IMR-90 (cell line): ENCODE measurements around the gene PLCG2. TPM values are rescaled to one million over a fixed set of nuclear protein-coding genes. Genes with fewer than 3 reads are reported as not detected.

Source experiments
- ATAC-seq: fragments of 200-7000 bp; cut with Tn5 transposase; 2 replicates; pipeline ENCODE4 v1.9.1; 2020; ENCODE audit warnings: low read depth, mild to moderate bottlenecking, moderate library complexity
- BruUV-seq: library from RNA; stranded (reverse); fragments of 400-500 nt; replicated peaks from 2 replicates; lab custom pipeline; 2021; lab: Mats Ljungman, UMichigan
- CTCF ChIA-PET: fragments of 300-600 bp; formaldehyde crosslinking; extraction: SDS; loops from one replicate; lab custom pipeline; 2021; ENCODE audit warnings: antibody characterized with exemption; lab: Yijun Ruan, JAX
- POLR2A ChIA-PET: fragments of 300-600 bp; sonication (Branson Sonifier 250); formaldehyde crosslinking; loops from one replicate; lab custom pipeline; 2022; ENCODE audit warnings: antibody characterized with exemption; ENCODE audit not compliant: unreplicated experiment; lab: Charles Lee
- DNase-seq: peaks from one replicate; pipeline ENCODE4 v3.0.0; 2013
- H2AFZ ChIP-seq: replicated peaks from 2 replicates; pipeline ENCODE3; 2013; ENCODE audit warnings: low read length, mild to moderate bottlenecking; ENCODE audit not compliant: poor library complexity
- H2AK5ac ChIP-seq: 2 replicates; pipeline ENCODE4 v1.6.1; 2013; ENCODE audit warnings: low read depth, low read length, inconsistent platforms
- H2AK9ac ChIP-seq: replicated peaks from 2 replicates; pipeline ENCODE3; 2013; ENCODE audit warnings: mild to moderate bottlenecking, low read depth, low read length, moderate library complexity; ENCODE audit not compliant: poor library complexity
- H2BK120ac ChIP-seq: 2 replicates; pipeline ENCODE4 v1.6.1; 2013; ENCODE audit warnings: low read depth, low read length, inconsistent platforms
- H2BK15ac ChIP-seq: 3 replicates; pipeline ENCODE4 v1.6.1; 2013; ENCODE audit warnings: low read depth, low read length, inconsistent platforms
- H2BK20ac ChIP-seq: 2 replicates; pipeline ENCODE4 v1.6.1; 2013; ENCODE audit warnings: low read depth, mild to moderate bottlenecking, inconsistent platforms, low read length, moderate library complexity
- H2BK5ac ChIP-seq: 2 replicates; pipeline ENCODE4 v1.6.1; 2013; ENCODE audit warnings: mild to moderate bottlenecking, low read depth, low read length, inconsistent platforms; ENCODE audit not compliant: poor library complexity, severe bottlenecking
- H3K14ac ChIP-seq: replicated peaks from 2 replicates; pipeline ENCODE4 v1.6.1; 2013; ENCODE audit warnings: low read depth, low read length, inconsistent platforms
- H3K18ac ChIP-seq: 2 replicates; pipeline ENCODE4 v1.6.1; 2013; ENCODE audit warnings: low read depth, low read length, control low read depth
- H3K23ac ChIP-seq: 2 replicates; pipeline ENCODE4 v1.6.1; 2013; ENCODE audit warnings: low read depth, low read length, inconsistent platforms
- H3K27ac ChIP-seq: 2 replicates; pipeline ENCODE4 v1.5.1; 2013; ENCODE audit warnings: mild to moderate bottlenecking, control low read depth, low read length; ENCODE audit not compliant: insufficient read depth
- H3K27me3 ChIP-seq: 2 replicates; pipeline ENCODE4 v1.6.1; 2013; ENCODE audit warnings: low read length; ENCODE audit not compliant: control insufficient read depth, insufficient read depth
- H3K36me3 ChIP-seq: 2 replicates; pipeline ENCODE4 v1.6.1; 2013; ENCODE audit warnings: low read length, mixed read lengths; ENCODE audit not compliant: control insufficient read depth, insufficient read depth
- H3K4ac ChIP-seq: 2 replicates; pipeline ENCODE4 v1.6.1; 2013; ENCODE audit warnings: low read depth, low read length, inconsistent platforms
- H3K4me1 ChIP-seq: 2 replicates; pipeline ENCODE4 v1.6.1; 2013; ENCODE audit warnings: low read length, mixed read lengths; ENCODE audit not compliant: control insufficient read depth, insufficient read depth
- H3K4me2 ChIP-seq: 2 replicates; pipeline ENCODE4 v1.6.1; 2013; ENCODE audit warnings: low read depth, mild to moderate bottlenecking, control low read depth, low read length, moderate library complexity
- H3K4me3 ChIP-seq: 2 replicates; pipeline ENCODE4 v1.5.1; 2013; ENCODE audit warnings: low read depth, mild to moderate bottlenecking, control low read depth, low read length, moderate library complexity; ENCODE audit not compliant: insufficient read depth
- H3K56ac ChIP-seq: 2 replicates; pipeline ENCODE4 v1.6.1; 2013; ENCODE audit warnings: low read length, inconsistent platforms; ENCODE audit not compliant: insufficient read depth; ENCODE audit errors: extremely low read depth
- H3K79me1 ChIP-seq, 2 experiments: 2 replicates each; pipeline ENCODE4 v1.6.1; 2013; ENCODE audit warnings: low read length in 2 of 2, inconsistent platforms in 1 of 2, low read depth in 1 of 2
- H3K9ac ChIP-seq: 2 replicates; pipeline ENCODE4 v1.6.1; 2013; ENCODE audit warnings: low read depth, low read length, control low read depth
- H3K9me1 ChIP-seq: 2 replicates; pipeline ENCODE4 v1.6.1; 2013; ENCODE audit warnings: low read length, inconsistent platforms; ENCODE audit not compliant: insufficient read depth
- H3K9me3 ChIP-seq: 2 replicates; pipeline ENCODE4 v1.6.1; 2013; ENCODE audit warnings: low read length; ENCODE audit not compliant: control insufficient read depth, insufficient read depth
- H4K20me1 ChIP-seq: 2 replicates; pipeline ENCODE4 v1.6.1; 2013; ENCODE audit warnings: low read length, inconsistent platforms; ENCODE audit not compliant: insufficient read depth
- H4K5ac ChIP-seq: 2 replicates; pipeline ENCODE4 v1.6.1; 2013; ENCODE audit warnings: mild to moderate bottlenecking, low read depth, low read length, control low read depth
- H4K8ac ChIP-seq, 2 experiments: 2 replicates each; pipeline ENCODE4 v1.6.1; 2013; ENCODE audit warnings: low read depth in 2 of 2, low read length in 2 of 2, control low read depth in 1 of 2, inconsistent platforms in 1 of 2
- H4K91ac ChIP-seq: 2 replicates; pipeline ENCODE4 v1.6.1; 2013; ENCODE audit warnings: low read depth, low read length, inconsistent platforms; ENCODE audit not compliant: insufficient read depth
- BHLHE40 ChIP-seq: fragments of 150-350 bp; IDR thresholded peaks from 2 replicates; pipeline ENCODE4 v1.6.1; 2016; ENCODE audit warnings: mild to moderate bottlenecking, low read depth, low read length
- CEBPB ChIP-seq: IDR thresholded peaks from 2 replicates; pipeline ENCODE4 v1.6.1; 2012; ENCODE audit warnings: low read depth, low read length, improper control_type of control experiment
- CHD1 ChIP-seq: IDR thresholded peaks from 2 replicates; pipeline ENCODE4 v1.6.1; 2012; ENCODE audit warnings: low read depth, low read length, improper control_type of control experiment
- FOS ChIP-seq: fragments of 150-350 bp; IDR thresholded peaks from 2 replicates; pipeline ENCODE4 v1.6.1; 2016; ENCODE audit warnings: low read depth, low read length
- MAFK ChIP-seq: IDR thresholded peaks from 2 replicates; pipeline ENCODE4 v1.6.1; 2012; ENCODE audit warnings: low read depth, low read length, improper control_type of control experiment
- MAZ ChIP-seq: IDR thresholded peaks from 2 replicates; pipeline ENCODE4 v1.6.1; 2012; ENCODE audit warnings: low read depth, mild to moderate bottlenecking, low read length, improper control_type of control experiment, moderate library complexity, borderline replicate concordance
- MXI1 ChIP-seq: IDR thresholded peaks from 2 replicates; pipeline ENCODE4 v1.6.1; 2012; ENCODE audit warnings: low read depth, mild to moderate bottlenecking, low read length, moderate library complexity, borderline replicate concordance
- NFE2L2 ChIP-seq: fragments of 150-350 bp; IDR thresholded peaks from 2 replicates; pipeline ENCODE4 v1.6.1; 2016; ENCODE audit warnings: low read depth, mild to moderate bottlenecking, low read length
- POLR2A ChIP-seq: IDR thresholded peaks from 2 replicates; pipeline ENCODE4 v1.6.1; 2012; ENCODE audit warnings: mild to moderate bottlenecking, low read depth, low read length
- RAD21 ChIP-seq: IDR thresholded peaks from 2 replicates; pipeline ENCODE4 v1.6.1; 2012; ENCODE audit warnings: low read length, improper control_type of control experiment
- RCOR1 ChIP-seq: IDR thresholded peaks from 2 replicates; pipeline ENCODE4 v1.6.1; 2012; ENCODE audit warnings: mild to moderate bottlenecking, low read length, improper control_type of control experiment; ENCODE audit not compliant: insufficient replicate concordance
- RFX5 ChIP-seq: IDR thresholded peaks from 2 replicates; pipeline ENCODE4 v1.8.0; 2012; ENCODE audit warnings: low read depth, mild to moderate bottlenecking, low read length, moderate library complexity
- SMC3 ChIP-seq: fragments of 150-350 bp; IDR thresholded peaks from 2 replicates; pipeline ENCODE4 v1.6.1; 2016; ENCODE audit warnings: low read depth, mild to moderate bottlenecking, antibody characterized with exemption, low read length, moderate library complexity
- USF2 ChIP-seq: fragments of 150-350 bp; IDR thresholded peaks from 2 replicates; pipeline ENCODE4 v1.6.1; 2017; ENCODE audit warnings: mild to moderate bottlenecking, antibody characterized with exemption, low read length, low read depth
- WGBS, 2 experiments: methylation state at CpG; one replicate each; pipeline versions ENCODE4 v1.1.5 to v1.1.7; 2013; ENCODE audit warnings: missing lambda C conversion rate in 2 of 2; ENCODE audit not compliant: insufficient read length in 1 of 2; ENCODE audit errors: extremely low coverage in 2 of 2; 5-methylcytosine and 5-hydroxymethylcytosine counted together
- dilution Hi-C: fragments of 300-500 bp; cut with HindIII; formaldehyde crosslinking; loops from one replicate; pipeline ENCODE4 v1.14.3; 2018; ENCODE audit warnings: low sequenced_read_pairs; ENCODE audit not compliant: unreplicated experiment
- in situ Hi-C: fragments of 300-500 bp; cut with MboI; formaldehyde crosslinking; loops from 3 replicates; pipeline ENCODE4 v1.14.3; 2019; ENCODE audit warnings: low sequenced_read_pairs, inconsistent platforms, mixed read lengths
- intact Hi-C: fragments of 100-400 bp; cut with micrococcal nuclease; formaldehyde crosslinking; loops from 2 replicates; pipeline ENCODE4 v1.10.0; 2022
- polyA plus RNA-seq, 3 experiments: library from polyadenylated mRNA; depleted of rRNA; stranded (reverse); fragments of >200 nt; gene quantifications; 2 replicates each; pipeline ENCODE4 v1.2.3, GENCODE V29; 2012; ENCODE audit warnings: low replicate concordance in 1 of 3
- total RNA-seq: library from RNA; depleted of rRNA; stranded (reverse); fragments of >200 nt; gene quantifications from 2 replicates; pipeline ENCODE4 v1.2.3, GENCODE V29; 2012
- TF ChIP-seq, protein P1 (sequence below): conservative IDR thresholded peaks from 2 replicates; pipeline ENCODE4 v1.5.1; 2012; ENCODE audit warnings: mild to moderate bottlenecking, low read depth, low read length, improper control_type of control experiment
- TF ChIP-seq, protein P2 (sequence below): fragments of 150-350 bp; IDR thresholded peaks from 2 replicates; pipeline ENCODE4 v1.6.1; 2016; ENCODE audit warnings: low read depth, mild to moderate bottlenecking, low read length, moderate library complexity, borderline replicate concordance

The PLCG2 gene
- total and polyA plus RNA-seq, 2 of the 4 experiments (the other 2 are of a cell fraction): 0.14 to 0.18 TPM

- H2AK9ac ChIP-seq: no peak overlapping the region
These were observed 24.2 kb downstream of the PLCG2 start for GRCh38 chr16:81803332-81803731.

More at GRCh38 chr16:81803332-81803731, 24.2 kb downstream of the PLCG2 start:
- intact Hi-C loops (no loop called here), dilution Hi-C loops (no loop called here), in situ Hi-C loops (no loop called here)
- Histone ChIP-seq H2AK5ac (no peak overlapping the region), H3K56ac (no peak overlapping the region), H3K27me3 (no peaks in the 10 kb centered on the region; the same call in 1 of the 2 replicates), H3K79me1 (no peaks in the 10 kb centered on the region), H2BK120ac (no peak overlapping the region), H3K4me1 (no peaks in the 10 kb centered on the region), H2AFZ (no peak overlapping the region), H2BK15ac (no peak overlapping the region), H2BK20ac (no peak overlapping the region), H2BK5ac (no peak overlapping the region), H3K14ac (no peak overlapping the region), H4K8ac (no peak overlapping the region), H3K18ac (no peak overlapping the region), H3K4me3 (no peak overlapping the region), H3K23ac (no peak overlapping the region), H3K4ac (no peak overlapping the region), H4K5ac (no peak overlapping the region), H3K9me3 (no peaks in the 10 kb centered on the region), H3K4me2 (no peak overlapping the region), H3K9ac (no peak overlapping the region), H4K20me1 (no peaks in the 10 kb centered on the region), H3K9me1 (no peaks in the 10 kb centered on the region), H3K27ac (no peak overlapping the region), H4K91ac (no peak overlapping the region), H3K36me3 (no peaks in the 10 kb centered on the region)
- BruUV-seq: no TSS peak
- no peak for DNase-seq
- no peak for ATAC-seq
- ChIA-PET CTCF (no interaction called here), POLR2A (no interaction called here)
- TF ChIP-seq, protein P1, sequence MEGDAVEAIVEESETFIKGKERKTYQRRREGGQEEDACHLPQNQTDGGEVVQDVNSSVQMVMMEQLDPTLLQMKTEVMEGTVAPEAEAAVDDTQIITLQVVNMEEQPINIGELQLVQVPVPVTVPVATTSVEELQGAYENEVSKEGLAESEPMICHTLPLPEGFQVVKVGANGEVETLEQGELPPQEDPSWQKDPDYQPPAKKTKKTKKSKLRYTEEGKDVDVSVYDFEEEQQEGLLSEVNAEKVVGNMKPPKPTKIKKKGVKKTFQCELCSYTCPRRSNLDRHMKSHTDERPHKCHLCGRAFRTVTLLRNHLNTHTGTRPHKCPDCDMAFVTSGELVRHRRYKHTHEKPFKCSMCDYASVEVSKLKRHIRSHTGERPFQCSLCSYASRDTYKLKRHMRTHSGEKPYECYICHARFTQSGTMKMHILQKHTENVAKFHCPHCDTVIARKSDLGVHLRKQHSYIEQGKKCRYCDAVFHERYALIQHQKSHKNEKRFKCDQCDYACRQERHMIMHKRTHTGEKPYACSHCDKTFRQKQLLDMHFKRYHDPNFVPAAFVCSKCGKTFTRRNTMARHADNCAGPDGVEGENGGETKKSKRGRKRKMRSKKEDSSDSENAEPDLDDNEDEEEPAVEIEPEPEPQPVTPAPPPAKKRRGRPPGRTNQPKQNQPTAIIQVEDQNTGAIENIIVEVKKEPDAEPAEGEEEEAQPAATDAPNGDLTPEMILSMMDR: no peak
- TF ChIP-seq MXI1 (no peak), MAFK (no peak), RCOR1 (no peak), POLR2A (no peak), RFX5 (no peak), USF2 (no peak), MAZ (no peak), CHD1 (no peak), CEBPB (no peak), NFE2L2 (no peak), RAD21 (no peak), BHLHE40 (no peak), SMC3 (no peak), FOS (no peak)
- TF ChIP-seq, protein P2, sequence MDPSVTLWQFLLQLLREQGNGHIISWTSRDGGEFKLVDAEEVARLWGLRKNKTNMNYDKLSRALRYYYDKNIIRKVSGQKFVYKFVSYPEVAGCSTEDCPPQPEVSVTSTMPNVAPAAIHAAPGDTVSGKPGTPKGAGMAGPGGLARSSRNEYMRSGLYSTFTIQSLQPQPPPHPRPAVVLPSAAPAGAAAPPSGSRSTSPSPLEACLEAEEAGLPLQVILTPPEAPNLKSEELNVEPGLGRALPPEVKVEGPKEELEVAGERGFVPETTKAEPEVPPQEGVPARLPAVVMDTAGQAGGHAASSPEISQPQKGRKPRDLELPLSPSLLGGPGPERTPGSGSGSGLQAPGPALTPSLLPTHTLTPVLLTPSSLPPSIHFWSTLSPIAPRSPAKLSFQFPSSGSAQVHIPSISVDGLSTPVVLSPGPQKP: no peak
- WGBS, 2 experiments: no CpG with 5 or more reads among the region's 3 CpGs
